OCI-LY1 (cell line): Measurements from ENCODE around the gene DNAJB5.

Experiments used
- CTCF ChIP-seq: fragments of 200-600 bp; sonication (generic), shearing (Covaris generic); IDR thresholded peaks from 2 replicates; pipeline ENCODE4 v1.5.1; 2017; ENCODE audit warnings: mild to moderate bottlenecking, antibody characterized with exemption, low read length, moderate library complexity, mixed read lengths
- EZH2 ChIP-seq: fragments of 200-600 bp; sonication (generic), shearing (Covaris generic); IDR thresholded peaks from 2 replicates; pipeline ENCODE4 v1.8.0; 2017; ENCODE audit warnings: borderline replicate concordance, mixed run types, mild to moderate bottlenecking, antibody characterized with exemption, low read length, moderate library complexity, mixed read lengths

DNA sequence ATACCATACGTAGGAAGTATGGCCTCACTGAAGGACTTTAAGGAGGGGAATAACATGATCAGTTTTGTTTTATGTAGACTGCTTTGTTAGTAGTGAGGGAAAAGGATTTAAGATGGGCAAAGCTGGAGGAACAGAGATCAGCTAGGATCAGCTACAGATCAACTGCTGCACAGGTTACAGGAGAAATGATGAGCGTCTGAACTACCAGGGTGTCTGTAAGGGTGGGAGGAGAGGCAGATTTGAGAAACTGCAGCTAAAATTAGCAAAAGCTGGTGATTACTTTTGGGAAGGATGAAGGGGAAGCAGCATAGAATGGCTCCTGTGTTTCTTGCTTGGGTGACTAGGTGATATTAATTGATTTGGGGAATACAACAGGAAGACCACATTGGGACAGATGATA is 43.6 kb downstream of the DNAJB5 start:
- TF ChIP-seq CTCF (no peak), EZH2 (no peak)
